AG04450 (cell line): ENCODE data around the gene GPR15. TPM values are rescaled to one million over a fixed set of nuclear protein-coding genes. Genes with fewer than 3 reads are reported as not detected.
"Not testable (repeated sequence)": the region's sequence is repeated elsewhere in the genome, so short reads cannot be mapped to it uniquely, and the experiment has no call there.

ENCODE experiments used
- CTCF ChIA-PET: fragments of 300-600, 350-600 bp; formaldehyde crosslinking; extraction: SDS; loops from one replicate; lab custom pipeline; 2022; ENCODE audit warnings: antibody characterized with exemption, inconsistent platforms; lab: Charles Lee
- POLR2A ChIA-PET: fragments of 350-600 bp; formaldehyde crosslinking; extraction: SDS; loops from one replicate; lab custom pipeline; 2021; ENCODE audit warnings: antibody characterized with exemption, inconsistent platforms; lab: Yijun Ruan, JAX
- DNase-seq: peaks from one replicate; pipeline ENCODE4 v3.0.0-alpha.2; 2011; ENCODE audit warnings: low read depth, low spot score
- H3K27ac ChIP-seq: one replicate; pipeline ENCODE4 v1.5.1; 2012; ENCODE audit warnings: low read depth, low read length, control low read depth
- H3K27me3 ChIP-seq: one replicate; pipeline ENCODE4 v1.6.0; 2012; ENCODE audit warnings: low read length; ENCODE audit not compliant: control insufficient read depth, insufficient read depth
- H3K4me3 ChIP-seq: 2 replicates; pipeline ENCODE4 v1.5.1; 2011; ENCODE audit warnings: mild to moderate bottlenecking, low read depth, low read length, control low read depth
- H3K9me3 ChIP-seq: 2 replicates; pipeline ENCODE4 v1.5.1; 2012; ENCODE audit warnings: low read length; ENCODE audit not compliant: control insufficient read depth, insufficient read depth
- polyA plus RNA-seq: library from polyadenylated mRNA; depleted of rRNA; stranded (reverse); fragments of >200 nt; gene quantifications from 2 replicates; pipeline ENCODE4 v1.2.3, GENCODE V29; 2011
- TF ChIP-seq, protein P1 (sequence below): IDR thresholded peaks from 2 replicates; pipeline ENCODE4 v1.5.1; 2011; ENCODE audit warnings: low read depth, low read length, control low read depth, inconsistent platforms

The GPR15 gene
- polyA plus RNA-seq, 1 experiment: not detected

DNA sequence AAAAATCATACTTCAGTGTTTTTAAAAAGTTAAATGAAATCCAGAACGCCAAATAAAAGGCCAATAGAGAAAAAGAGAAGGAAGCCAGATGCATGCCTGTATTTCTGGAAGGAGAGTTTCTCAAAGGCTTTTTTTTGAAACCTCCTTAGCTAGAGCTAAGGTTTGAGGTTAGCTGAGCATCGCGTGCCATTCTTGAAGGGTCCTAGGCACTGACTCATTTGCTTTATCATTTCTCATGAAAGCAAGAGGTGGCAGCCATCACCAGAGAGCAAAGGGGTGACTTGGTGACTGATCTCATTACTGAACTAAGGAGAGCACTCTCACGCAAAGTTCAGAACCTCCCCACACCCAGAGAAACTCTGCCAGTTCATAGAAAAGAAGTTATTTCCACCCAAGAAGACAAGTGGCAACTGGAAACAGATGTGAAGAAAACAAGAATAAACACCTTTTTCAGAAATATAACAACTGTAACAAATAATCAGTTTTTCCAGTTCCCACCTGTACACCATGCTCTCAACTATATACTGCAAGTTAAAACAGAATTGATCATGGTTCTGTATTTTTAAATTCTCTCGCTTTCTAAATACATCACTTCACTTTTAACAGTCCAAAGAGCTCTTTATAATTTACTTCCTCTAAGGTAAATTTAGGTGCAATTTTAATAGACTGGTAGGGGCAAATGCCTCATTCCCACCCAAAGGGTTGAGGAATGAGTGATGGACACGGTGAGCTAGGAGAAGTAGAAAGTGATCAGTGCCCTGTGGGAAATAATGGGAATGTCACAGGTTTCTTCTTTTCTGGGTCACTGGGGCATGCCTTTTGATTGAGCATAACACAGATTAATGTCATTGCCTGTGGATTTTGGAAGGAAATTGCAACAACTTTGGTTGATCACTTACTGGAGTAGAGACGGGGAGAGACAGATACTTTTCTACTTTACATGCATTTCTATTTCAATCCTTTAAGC lies 24.7 kb downstream of the GPR15 start:
- Histone ChIP-seq H3K27ac (no peak overlapping the region), H3K9me3 (no peaks in the 10 kb centered on the region), H3K27me3 (no peaks in the 10 kb centered on the region), H3K4me3 (no peak overlapping the region)
- ChIA-PET CTCF (no interaction called here), POLR2A (no interaction called here)
- TF ChIP-seq, protein P1, sequence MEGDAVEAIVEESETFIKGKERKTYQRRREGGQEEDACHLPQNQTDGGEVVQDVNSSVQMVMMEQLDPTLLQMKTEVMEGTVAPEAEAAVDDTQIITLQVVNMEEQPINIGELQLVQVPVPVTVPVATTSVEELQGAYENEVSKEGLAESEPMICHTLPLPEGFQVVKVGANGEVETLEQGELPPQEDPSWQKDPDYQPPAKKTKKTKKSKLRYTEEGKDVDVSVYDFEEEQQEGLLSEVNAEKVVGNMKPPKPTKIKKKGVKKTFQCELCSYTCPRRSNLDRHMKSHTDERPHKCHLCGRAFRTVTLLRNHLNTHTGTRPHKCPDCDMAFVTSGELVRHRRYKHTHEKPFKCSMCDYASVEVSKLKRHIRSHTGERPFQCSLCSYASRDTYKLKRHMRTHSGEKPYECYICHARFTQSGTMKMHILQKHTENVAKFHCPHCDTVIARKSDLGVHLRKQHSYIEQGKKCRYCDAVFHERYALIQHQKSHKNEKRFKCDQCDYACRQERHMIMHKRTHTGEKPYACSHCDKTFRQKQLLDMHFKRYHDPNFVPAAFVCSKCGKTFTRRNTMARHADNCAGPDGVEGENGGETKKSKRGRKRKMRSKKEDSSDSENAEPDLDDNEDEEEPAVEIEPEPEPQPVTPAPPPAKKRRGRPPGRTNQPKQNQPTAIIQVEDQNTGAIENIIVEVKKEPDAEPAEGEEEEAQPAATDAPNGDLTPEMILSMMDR: no peak
- no peak for DNase-seq

DNA sequence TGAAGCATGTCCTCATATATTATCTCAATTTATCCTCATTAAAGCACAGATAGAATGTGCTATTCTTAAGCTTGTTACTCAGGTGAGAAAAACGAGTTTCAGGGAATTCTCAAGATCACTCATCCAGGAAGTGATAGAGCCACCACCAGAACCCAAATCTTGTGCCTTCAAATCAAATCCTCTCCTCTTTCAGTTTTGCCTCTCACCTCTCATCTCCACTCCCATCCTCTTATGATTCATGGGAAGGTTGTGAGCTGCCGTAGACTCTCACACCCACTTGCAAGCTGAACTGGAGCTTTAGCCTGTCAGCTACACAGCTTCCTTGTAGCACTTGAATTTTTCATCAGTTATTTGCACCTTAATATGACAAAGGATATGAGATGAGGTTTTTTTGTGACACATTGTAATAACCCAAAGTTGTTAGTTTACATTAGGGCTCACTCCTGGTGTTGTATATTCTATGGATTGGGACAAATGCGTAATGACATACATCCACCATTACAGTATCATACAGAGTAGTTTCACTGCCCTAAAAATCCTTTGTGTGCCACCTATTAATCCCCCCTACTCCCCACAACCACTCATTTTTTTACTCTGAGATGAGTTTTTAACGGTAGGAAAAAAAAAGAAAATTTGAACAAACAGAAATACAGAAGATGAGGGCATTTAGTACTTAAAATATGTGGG lies 25.7 kb downstream of the GPR15 start:
- no peak for DNase-seq
- H3K27me3 ChIP-seq: no peaks in the 10 kb centered on the region
- no peaks in the 10 kb centered on the region for H3K9me3 ChIP-seq
- TF ChIP-seq, protein P1: no peak
- CTCF ChIA-PET: interaction anchor here (1.1 kb wide), 1 partner anchor 15 kb away, joined by 3 read pairs; no protein-coding TSS in a partner anchor
- no peak overlapping the region for H3K4me3 ChIP-seq
- POLR2A ChIA-PET: no interaction called here
- H3K27ac ChIP-seq: no peak overlapping the region

DNA sequence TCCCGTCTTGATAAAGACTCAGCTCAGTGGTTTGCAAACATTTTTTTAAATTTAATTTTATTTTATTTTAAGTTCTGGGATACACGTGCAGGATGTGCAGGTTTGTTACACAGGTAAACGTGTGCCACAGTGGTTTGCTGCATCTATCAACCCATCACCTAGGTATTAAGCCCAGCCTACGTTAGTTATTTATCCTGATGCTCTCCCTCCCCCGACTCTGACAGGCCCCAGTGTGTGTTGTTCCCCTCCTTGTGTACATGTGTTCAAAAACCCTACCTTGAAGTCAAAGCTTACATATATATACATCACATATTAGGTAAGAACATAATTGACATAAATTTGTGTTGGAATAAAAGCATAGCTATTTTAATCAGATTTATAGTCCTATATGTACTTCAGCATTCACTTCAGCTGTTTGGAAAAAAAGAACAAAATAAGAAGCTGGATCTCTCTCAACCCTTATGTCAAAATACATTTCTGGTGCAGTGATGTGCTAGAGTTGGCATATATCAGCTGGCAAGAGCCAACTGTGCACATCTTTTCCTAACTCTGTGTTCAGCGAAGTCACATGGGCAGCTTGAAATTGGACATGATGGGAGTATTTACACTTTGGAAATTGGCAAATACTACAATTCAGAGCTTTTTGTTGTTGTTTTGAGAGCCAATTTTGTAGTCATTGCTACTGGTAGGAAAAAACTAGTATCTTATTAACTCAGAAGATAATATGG lies 26.5 kb downstream of the GPR15 start:
- Histone ChIP-seq H3K4me3 (no peak overlapping the region), H3K9me3 (no peaks in the 10 kb centered on the region), H3K27ac (no peak overlapping the region), H3K27me3 (no peaks in the 10 kb centered on the region)
- POLR2A ChIA-PET: no interaction called here
- CTCF ChIA-PET: interaction anchor here (0.6 to 1.1 kb wide), 2 partner anchors 14 to 369 kb away, joined by 3 read pairs; no protein-coding TSS in a partner anchor
- no peak for DNase-seq
- TF ChIP-seq, protein P1: no peak

DNA sequence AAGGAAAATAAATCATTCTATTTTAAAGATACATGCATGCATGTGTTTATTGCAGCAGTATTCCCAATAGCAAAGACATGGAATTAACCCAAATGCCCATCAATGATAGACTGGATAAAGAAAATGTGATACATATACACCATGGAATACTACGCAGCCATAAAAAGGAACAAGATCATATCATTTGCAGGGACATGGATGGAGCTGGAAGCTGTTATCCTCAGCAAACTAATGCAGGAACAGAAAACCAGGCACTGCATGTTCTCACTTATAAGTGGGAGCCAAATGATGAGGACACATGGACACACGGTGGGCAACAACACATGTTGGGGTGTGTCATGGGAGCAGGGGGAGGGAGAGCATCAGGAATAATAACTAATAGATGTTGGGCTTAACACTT lies 28.0 kb downstream of the GPR15 start:
- POLR2A ChIA-PET, CTCF ChIA-PET, H3K27ac ChIP-seq, H3K27me3 ChIP-seq, H3K4me3 ChIP-seq, H3K9me3 ChIP-seq, DNase-seq: not testable (repeated sequence)

DNA sequence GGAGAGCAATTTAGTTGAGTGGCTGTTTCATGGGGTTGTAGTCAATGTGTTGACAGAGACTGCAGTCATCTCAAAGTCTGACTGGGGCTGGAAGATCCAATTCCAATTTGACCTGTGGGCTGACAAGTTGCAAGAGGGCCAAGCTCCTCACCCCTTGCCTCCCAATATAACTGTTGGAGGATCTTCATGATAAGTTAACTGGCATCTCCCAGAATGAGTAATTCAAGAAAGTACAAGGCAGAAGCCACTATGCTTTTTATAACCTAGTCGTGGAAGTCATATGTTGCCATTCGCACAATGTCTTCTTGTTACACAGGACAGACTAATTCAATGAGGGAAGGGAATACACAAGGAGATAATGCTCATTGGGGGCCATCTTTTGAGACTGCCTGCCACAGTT lies 29.1 kb downstream of the GPR15 start:
- ChIA-PET POLR2A (no interaction called here), CTCF (interaction anchor here (0.6 kb wide), 1 partner anchor 96 kb away, joined by 4 read pairs; no protein-coding TSS in a partner anchor)
- no peak for DNase-seq
- Histone ChIP-seq H3K27me3 (no peaks in the 10 kb centered on the region), H3K4me3 (no peak overlapping the region), H3K27ac (no peak overlapping the region), H3K9me3 (no peaks in the 10 kb centered on the region)
- TF ChIP-seq, protein P1: no peak
